Epithelial cell of proximal tubule (primary cell): ENCODE data around the gene CHN1. TPM values are rescaled to one million over a fixed set of nuclear protein-coding genes. Genes with fewer than 3 reads are reported as not detected.

Experiments
- DNase-seq: peaks from one replicate; pipeline ENCODE4 v3.0.0-alpha.2; 2011; ENCODE audit warnings: low read depth
- H3K4me3 ChIP-seq: 2 replicates; pipeline ENCODE4 v1.5.1; 2011; ENCODE audit warnings: low read depth, mild to moderate bottlenecking, low read length
- total RNA-seq: library from RNA; depleted of rRNA; stranded (reverse); fragments of >200 nt; gene quantifications from 2 replicates; pipeline ENCODE4 v1.2.3, GENCODE V29; 2015
- TF ChIP-seq, protein P1 (sequence below): conservative IDR thresholded peaks from 2 replicates; pipeline ENCODE4 v1.5.1; 2012; ENCODE audit warnings: low read depth, mild to moderate bottlenecking, low read length

Gene CHN1
- total RNA-seq, 1 donor from 2014 or later: 22.5 TPM

DNA sequence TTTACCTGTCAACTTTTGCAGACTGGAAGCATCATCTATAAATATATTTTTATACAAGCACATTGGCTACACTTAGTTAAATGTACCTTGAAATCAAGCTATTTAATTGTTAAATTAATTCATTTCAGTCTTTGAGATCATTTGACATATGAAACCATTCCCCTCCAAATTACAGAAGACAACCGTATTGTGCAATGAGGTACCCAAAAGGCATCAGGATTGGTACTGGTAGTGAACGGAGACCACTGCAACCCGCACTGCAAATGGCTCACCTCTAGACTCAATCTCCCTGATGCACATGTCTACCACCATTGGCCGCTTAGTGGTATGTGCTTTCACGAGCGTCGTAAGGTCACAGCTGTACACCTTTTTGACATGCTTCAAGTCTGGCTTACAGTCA, 193.1 kb downstream of the CHN1 start:
- DNase-seq: no peak
- H3K4me3 ChIP-seq: no peak overlapping the region
- TF ChIP-seq, protein P1, sequence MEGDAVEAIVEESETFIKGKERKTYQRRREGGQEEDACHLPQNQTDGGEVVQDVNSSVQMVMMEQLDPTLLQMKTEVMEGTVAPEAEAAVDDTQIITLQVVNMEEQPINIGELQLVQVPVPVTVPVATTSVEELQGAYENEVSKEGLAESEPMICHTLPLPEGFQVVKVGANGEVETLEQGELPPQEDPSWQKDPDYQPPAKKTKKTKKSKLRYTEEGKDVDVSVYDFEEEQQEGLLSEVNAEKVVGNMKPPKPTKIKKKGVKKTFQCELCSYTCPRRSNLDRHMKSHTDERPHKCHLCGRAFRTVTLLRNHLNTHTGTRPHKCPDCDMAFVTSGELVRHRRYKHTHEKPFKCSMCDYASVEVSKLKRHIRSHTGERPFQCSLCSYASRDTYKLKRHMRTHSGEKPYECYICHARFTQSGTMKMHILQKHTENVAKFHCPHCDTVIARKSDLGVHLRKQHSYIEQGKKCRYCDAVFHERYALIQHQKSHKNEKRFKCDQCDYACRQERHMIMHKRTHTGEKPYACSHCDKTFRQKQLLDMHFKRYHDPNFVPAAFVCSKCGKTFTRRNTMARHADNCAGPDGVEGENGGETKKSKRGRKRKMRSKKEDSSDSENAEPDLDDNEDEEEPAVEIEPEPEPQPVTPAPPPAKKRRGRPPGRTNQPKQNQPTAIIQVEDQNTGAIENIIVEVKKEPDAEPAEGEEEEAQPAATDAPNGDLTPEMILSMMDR: no peak

DNA sequence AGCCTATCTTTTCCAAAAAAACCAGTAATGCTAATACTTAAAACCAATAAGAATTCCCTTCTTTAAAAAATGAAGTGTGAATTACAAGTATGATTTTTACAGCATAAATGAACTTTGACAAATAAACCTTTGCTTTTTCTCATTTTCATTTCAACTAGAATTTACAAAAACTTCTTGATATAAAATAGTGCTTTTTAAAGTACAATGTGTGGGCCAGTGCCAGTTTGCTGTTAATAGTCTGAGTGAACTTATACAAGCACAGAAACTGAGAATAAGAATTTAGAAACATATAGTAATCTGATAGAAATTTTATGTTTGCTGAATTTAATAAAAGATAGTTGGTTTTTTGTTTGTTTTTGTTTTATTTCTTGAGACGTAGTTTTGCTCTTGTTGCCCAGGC, 197.2 kb downstream of the CHN1 start:
- TF ChIP-seq, protein P1: no peak
- H3K4me3 ChIP-seq: no peak overlapping the region
- no peak for DNase-seq

DNA sequence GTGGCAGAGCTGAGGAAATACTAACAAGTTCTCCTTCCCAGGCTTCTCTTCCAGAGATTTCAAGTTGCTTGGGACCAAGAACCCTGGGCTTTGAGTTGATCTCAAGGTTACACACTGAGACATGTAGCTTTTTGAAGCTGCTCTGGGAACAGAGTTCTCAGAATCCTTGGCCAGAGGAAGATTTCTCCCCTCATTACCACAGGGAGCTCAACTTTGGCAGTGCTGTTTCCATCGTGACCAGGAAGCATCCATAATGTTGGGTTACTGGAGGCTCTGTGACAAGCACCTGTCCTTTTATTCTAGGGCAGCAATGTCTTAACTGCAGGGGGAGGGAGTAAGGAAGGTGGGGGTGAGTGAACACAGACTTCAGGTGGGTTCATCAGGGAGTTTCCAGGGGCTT, 199.4 kb downstream of the CHN1 start:
- no peak overlapping the region for H3K4me3 ChIP-seq
- DNase-seq: no peak
- TF ChIP-seq, protein P1: no peak

DNA sequence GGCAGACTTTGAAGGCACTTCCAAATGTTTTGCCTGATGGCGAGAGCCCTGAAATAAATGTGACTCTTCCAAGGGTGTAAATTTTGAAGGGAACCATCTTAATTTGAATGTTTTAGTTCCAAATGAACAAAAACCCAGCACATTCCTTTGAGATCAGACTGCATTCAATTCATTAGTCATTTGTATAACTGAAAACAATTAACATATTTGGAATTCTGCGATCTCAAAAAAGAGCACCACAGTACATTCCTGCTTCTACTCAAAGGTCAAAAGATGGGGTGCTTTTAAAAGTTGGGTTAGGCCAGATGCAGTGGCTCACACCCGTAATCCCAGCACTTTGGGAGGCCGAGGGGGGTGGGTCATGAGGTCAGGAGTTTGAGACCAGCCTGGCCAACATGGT, 202.7 kb downstream of the CHN1 start:
- TF ChIP-seq, protein P1: no peak

DNA sequence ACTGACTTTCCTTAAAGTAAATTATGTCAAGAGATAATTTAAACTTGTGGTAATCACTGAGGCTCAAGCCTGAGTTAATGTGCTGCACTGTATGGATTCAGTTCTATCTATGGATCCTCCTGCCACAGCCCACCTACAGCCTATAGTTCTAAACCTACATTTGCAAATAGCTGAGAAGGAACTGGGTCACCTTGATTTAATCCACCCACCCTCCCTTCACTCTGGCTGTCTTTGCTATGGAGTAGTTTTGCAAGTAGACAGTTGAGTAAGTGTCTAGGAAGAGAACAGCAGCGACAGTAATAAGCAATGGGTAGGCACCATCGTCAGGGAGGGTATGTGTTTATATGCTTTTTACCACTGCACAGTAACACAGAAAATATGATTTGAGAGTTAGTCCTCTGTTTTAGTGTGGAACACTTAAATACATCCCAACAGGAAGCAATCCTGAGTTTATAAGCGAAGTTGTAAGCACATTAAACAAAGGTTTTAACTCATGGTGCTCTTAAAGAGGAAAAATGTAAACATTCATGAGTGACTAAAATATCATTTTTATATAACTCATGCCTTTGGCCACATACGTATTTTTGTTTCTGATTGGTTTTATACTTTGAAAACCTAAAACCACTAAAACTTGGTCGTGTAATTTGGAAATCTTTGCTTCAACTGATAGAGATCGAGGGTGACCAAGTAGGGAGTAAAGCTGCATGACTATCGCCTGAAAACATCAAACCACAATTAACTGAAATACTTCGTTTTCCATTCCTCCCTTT, 204.6 kb downstream of the CHN1 start:
- DNase-seq: no peak
- TF ChIP-seq, protein P1: no peak
- no peak overlapping the region for H3K4me3 ChIP-seq

More for the DNA sequence above, 202.7 kb downstream of the CHN1 start:
- DNase-seq: no peak
- H3K4me3 ChIP-seq: no peak overlapping the region

DNA sequence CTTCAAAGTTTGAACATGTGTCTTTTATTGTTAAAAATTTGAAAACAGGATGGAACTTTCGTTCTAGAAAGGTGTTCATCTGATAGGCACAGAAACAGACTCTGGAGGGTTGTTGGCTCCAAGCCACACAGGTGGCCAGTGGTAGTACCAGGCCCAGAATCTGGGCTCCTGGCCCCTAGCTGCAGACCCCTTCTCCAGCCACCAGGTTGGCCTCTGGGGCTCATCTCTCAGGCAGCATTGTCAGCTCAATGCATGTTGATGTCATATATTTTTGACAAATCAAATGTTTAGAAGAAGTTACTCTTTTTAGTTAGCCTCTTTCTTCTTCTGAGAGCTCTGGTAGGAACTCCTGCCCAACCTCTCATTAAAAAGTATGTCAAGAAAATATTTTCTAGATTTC, 206.4 kb downstream of the CHN1 start:
- H3K4me3 ChIP-seq: no peak overlapping the region
- DNase-seq: no peak
- TF ChIP-seq, protein P1: no peak

DNA sequence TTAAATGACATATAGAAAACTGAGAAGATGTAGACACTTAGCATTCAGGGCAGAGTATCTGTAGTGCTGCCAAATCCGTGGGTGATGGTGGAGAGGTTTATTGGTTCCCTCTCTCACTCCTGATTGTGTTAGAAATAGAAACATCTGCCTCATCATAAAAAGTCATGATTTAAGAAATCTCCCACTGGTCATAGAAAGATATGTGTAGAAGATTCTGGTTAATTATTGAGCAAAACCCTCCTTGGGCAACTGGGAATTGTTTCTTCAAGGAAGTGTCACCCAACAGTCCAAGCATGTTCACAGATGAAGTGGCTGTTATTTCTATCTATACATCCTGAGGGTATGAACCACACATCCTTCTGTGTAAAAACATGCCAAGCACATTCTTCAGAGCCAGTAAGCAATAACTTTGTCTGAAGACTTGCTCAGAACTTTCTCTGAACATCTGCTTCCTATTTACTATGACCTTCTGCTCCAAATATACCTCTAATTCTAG, 207.4 kb downstream of the CHN1 start:
- TF ChIP-seq, protein P1: no peak
- no peak for DNase-seq
- no peak overlapping the region for H3K4me3 ChIP-seq
